Caco-2 (cell line): ENCODE measurements around the gene MR1. TPM values are rescaled to one million over a fixed set of nuclear protein-coding genes. Genes with fewer than 3 reads are reported as not detected.
"Not testable (repeated sequence)": the region's sequence is repeated elsewhere in the genome, so short reads cannot be mapped to it uniquely, and the experiment has no call there.

Experiments used
- BruUV-seq: library from RNA; stranded (reverse); fragments of 400-500 nt; replicated peaks from 2 replicates; lab custom pipeline; 2021; lab: Mats Ljungman, UMichigan
- CTCF ChIA-PET: fragments of 300-600 bp; sonication (Branson Sonifier 250); formaldehyde crosslinking; loops from one replicate; lab custom pipeline; 2022; ENCODE audit warnings: antibody characterized with exemption; lab: Charles Lee
- POLR2A ChIA-PET: fragments of 300-600 bp; sonication (Branson Sonifier 250); formaldehyde crosslinking; loops from one replicate; lab custom pipeline; 2022; ENCODE audit warnings: antibody characterized with exemption; lab: Charles Lee
- DNase-seq, 2 experiments: peaks; one replicate each; pipeline versions ENCODE4 v3.0.0 to v3.0.0-alpha.2; 2020 to 2022
- H3K27me3 ChIP-seq: replicated peaks from 2 replicates; pipeline ENCODE4 v1.6.0; 2011; ENCODE audit warnings: low read length; ENCODE audit not compliant: control insufficient read depth, insufficient read depth
- H3K36me3 ChIP-seq: 2 replicates; pipeline ENCODE4 v1.5.1; 2011; ENCODE audit warnings: low read length; ENCODE audit not compliant: control insufficient read depth, insufficient read depth
- H3K4me1 ChIP-seq: fragments of 250-450 bp; sonication (Bioruptor Pico); 2 replicates; pipeline ENCODE4 v1.5.1; 2020; ENCODE audit warnings: mild to moderate bottlenecking
- H3K4me3 ChIP-seq: 2 replicates; pipeline ENCODE4 v1.5.1; 2011; ENCODE audit warnings: low read depth, mild to moderate bottlenecking, control low read depth, low read length
- H3K9me3 ChIP-seq: fragments of 250-450 bp; sonication (Bioruptor Pico); 2 replicates; pipeline ENCODE4 v1.5.1; 2020; ENCODE audit warnings: mild to moderate bottlenecking, moderate library complexity
- H3K27ac Mint-ChIP-seq: one replicate; pipeline ENCODE4 v1.8.0; 2022; ENCODE audit warnings: mixed read lengths; ENCODE audit not compliant: unreplicated experiment
- H3K27me3 Mint-ChIP-seq: one replicate; pipeline ENCODE4 v1.8.0; 2022; ENCODE audit warnings: mixed read lengths; ENCODE audit not compliant: insufficient read depth, unreplicated experiment
- H3K36me3 Mint-ChIP-seq: one replicate; pipeline ENCODE4 v1.8.0; 2022; ENCODE audit warnings: mild to moderate bottlenecking, mixed read lengths; ENCODE audit not compliant: insufficient read depth, unreplicated experiment
- H3K4me1 Mint-ChIP-seq: one replicate; pipeline ENCODE4 v1.8.0; 2022; ENCODE audit warnings: low read depth, mixed read lengths; ENCODE audit not compliant: unreplicated experiment
- H3K4me3 Mint-ChIP-seq: one replicate; pipeline ENCODE4 v1.8.0; 2022; ENCODE audit warnings: mild to moderate bottlenecking, moderate library complexity, mixed read lengths; ENCODE audit not compliant: unreplicated experiment
- H3K9me3 Mint-ChIP-seq: one replicate; pipeline ENCODE4 v1.8.0; 2022; ENCODE audit warnings: mixed read lengths; ENCODE audit not compliant: unreplicated experiment
- intact Hi-C: fragments of 100-400 bp; cut with micrococcal nuclease; formaldehyde crosslinking; loops from one replicate; pipeline ENCODE4 v1.10.0; 2022; ENCODE audit not compliant: unreplicated experiment
- total RNA-seq: library from RNA; stranded (reverse); gene quantifications from 2 replicates; pipeline ENCODE4 v1.2.3, GENCODE V29; 2022
- TF ChIP-seq, protein P1 (sequence below), 2 experiments: fragments of 200-600 bp in 1 of 2; IDR thresholded peaks; 1 replicate in 1 of 2; 2 replicates in 1 of 2; pipeline versions ENCODE4 v1.5.1 to v1.8.0; 2011 to 2022; ENCODE audit warnings: antibody characterized with exemption in 1 of 2, control low read depth in 1 of 2, inconsistent platforms in 1 of 2, low read depth in 1 of 2, low read length in 1 of 2, mild to moderate bottlenecking in 1 of 2, moderate library complexity in 1 of 2; ENCODE audit not compliant: insufficient read depth in 1 of 2, severe bottlenecking in 1 of 2, unreplicated experiment in 1 of 2

Gene MR1
- total RNA-seq, 1 experiment from 2014 or later, result 2.5 TPM

DNA sequence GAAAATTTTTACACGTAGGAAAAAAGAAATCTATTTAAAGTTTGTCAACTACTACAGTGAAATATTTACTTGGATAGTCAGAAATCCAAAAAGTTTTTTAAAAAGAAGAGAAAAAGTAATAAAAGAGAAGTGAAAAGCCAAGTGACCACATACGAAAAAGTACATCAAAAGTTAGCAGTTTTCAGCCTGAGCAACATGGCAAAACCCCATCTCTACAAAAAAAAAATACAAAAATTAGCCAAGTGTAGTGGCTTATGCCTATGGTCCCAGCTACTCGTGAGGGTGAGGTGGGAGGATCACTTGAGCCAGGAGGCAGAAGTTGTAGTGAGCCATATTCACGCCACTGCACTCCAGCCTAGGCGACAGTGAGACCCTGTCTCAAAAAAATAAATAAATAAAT lies 5.2 kb upstream of the MR1 start:
- Mint-ChIP-seq H3K27me3 (no peaks in the 10 kb centered on the region), H3K9me3 (no peaks in the 10 kb centered on the region), H3K4me3 (no peak overlapping the region), H3K27ac (no peak overlapping the region), H3K4me1 (no peaks in the 10 kb centered on the region), H3K36me3 (no peaks in the 10 kb centered on the region)
- TF ChIP-seq, protein P1, sequence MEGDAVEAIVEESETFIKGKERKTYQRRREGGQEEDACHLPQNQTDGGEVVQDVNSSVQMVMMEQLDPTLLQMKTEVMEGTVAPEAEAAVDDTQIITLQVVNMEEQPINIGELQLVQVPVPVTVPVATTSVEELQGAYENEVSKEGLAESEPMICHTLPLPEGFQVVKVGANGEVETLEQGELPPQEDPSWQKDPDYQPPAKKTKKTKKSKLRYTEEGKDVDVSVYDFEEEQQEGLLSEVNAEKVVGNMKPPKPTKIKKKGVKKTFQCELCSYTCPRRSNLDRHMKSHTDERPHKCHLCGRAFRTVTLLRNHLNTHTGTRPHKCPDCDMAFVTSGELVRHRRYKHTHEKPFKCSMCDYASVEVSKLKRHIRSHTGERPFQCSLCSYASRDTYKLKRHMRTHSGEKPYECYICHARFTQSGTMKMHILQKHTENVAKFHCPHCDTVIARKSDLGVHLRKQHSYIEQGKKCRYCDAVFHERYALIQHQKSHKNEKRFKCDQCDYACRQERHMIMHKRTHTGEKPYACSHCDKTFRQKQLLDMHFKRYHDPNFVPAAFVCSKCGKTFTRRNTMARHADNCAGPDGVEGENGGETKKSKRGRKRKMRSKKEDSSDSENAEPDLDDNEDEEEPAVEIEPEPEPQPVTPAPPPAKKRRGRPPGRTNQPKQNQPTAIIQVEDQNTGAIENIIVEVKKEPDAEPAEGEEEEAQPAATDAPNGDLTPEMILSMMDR (IDR thresholded peaks at IDR 0.05; ENCODE audit: insufficient read depth in 1 of 2, low read depth in 1 of 2, low read length in 1 of 2, severe bottlenecking in 1 of 2, unreplicated experiment in 1 of 2), result no peak
- no peak for DNase-seq
- 0 out of 2 replicates have a peak, but pooled peaks cover 2% of the 10 kb centered on the region for H3K9me3 ChIP-seq
- no peaks in the 10 kb centered on the region for H3K36me3 ChIP-seq
- intact Hi-C loops, result no loop called here
- CTCF ChIA-PET, result interaction anchor here (0.7 kb wide), 1 partner anchor 113 kb away, joined by 3 read pairs; no protein-coding TSS in a partner anchor
- H3K27me3 ChIP-seq, result no peaks in the 10 kb centered on the region
- POLR2A ChIA-PET, result no interaction called here
- no peak overlapping the region for H3K4me3 ChIP-seq
- H3K4me1 ChIP-seq, result no peaks in the 10 kb centered on the region
- no TSS peak for BruUV-seq

DNA sequence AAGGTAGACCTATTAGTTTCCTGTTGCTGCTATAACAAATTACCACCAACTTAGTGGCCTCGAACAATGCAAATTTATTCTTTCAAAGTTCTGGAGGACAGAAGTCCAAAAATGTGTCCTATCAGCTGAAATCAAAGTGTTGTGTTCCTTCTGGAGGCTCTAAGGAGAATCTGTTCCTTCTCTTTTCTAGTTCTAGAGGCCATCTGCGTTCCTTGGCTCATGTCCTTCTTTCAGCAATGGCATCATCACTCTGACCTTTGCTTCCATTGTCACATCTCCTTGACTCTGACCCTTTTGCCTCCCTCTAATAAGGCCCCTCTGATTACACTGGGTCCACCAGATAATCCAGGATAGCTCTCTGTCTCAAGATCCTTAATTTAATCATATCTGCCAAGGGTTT lies 1.2 kb upstream of the MR1 start:
- 0 out of 2 replicates have a peak, but pooled peaks cover 2% of the 10 kb centered on the region for H3K9me3 ChIP-seq
- DNase-seq, result no peak
- POLR2A ChIA-PET, result no interaction called here
- H3K4me3 ChIP-seq, result no peak overlapping the region
- TF ChIP-seq, protein P1 (IDR thresholded peaks at IDR 0.05; ENCODE audit: insufficient read depth in 1 of 2, low read depth in 1 of 2, low read length in 1 of 2, severe bottlenecking in 1 of 2, unreplicated experiment in 1 of 2), result no peak
- H3K36me3 ChIP-seq, result no peaks in the 10 kb centered on the region
- intact Hi-C loops, result no loop called here
- Mint-ChIP-seq H3K36me3 (no peaks in the 10 kb centered on the region), H3K4me3 (no peak overlapping the region), H3K9me3 (no peaks in the 10 kb centered on the region), H3K27ac (no peak overlapping the region), H3K27me3 (no peaks in the 10 kb centered on the region), H3K4me1 (peaks cover 7% of the 10 kb centered on the region)
- no TSS peak for BruUV-seq
- H3K27me3 ChIP-seq, result no peaks in the 10 kb centered on the region
- CTCF ChIA-PET, result no interaction called here
- no peaks in the 10 kb centered on the region for H3K4me1 ChIP-seq

DNA sequence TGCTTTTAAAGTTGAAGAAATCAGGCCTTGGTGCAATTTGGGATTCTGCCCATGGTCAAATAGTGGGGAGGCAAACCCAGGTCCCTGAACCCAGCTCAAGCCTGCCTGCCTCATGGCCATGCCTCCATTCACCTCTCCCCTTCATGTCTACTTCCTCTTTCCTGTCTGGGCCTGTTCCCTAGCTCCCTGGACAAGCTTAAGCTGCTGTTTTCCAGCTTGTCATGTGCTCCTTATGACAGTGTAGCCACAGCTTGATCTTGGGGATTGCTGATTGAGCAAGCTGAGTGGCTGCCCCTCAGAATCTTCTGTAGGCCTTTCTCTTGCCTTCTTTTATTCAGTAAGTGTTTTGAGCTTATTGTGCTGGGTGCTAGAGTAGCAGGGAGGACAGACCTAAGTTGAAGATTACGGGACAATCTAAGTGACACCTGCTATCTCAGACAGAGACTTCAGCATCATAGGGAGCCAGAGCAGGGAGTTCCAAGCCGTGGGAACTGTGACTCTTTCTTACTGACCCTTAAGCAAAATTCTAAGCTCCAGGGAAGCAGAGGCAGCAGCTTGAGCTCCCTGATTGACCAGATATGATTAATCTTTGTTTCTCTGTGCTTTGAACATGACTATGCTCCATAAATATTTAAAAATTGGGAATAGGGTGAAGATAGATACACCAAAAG lies 520 bp upstream of the MR1 start:
- intact Hi-C loops, result no loop called here
- no peak for DNase-seq

DNA sequence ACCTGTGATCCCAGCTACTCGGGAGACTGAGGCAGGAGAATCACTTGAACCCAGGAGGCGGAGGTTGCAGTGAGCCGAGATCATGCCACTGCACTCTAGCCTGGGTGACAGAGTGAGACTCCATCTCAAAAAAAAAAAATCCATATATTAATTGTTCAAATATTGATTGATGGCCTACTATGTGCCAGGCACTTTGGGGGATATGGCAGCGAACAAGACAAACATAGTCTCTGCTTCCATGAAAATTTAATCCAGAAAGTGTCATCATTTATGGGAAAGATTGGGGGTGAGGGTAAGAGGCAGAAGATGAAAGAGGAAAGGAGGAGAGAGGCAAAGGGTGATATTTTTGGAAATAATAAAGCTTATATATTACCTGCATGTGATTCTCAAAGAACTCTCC lies 1.4 kb downstream of the MR1 start:
- H3K4me1 ChIP-seq, H3K27me3 ChIP-seq, H3K4me3 Mint-ChIP-seq, H3K9me3 ChIP-seq, DNase-seq, H3K27me3 Mint-ChIP-seq, H3K36me3 ChIP-seq, H3K27ac Mint-ChIP-seq, H3K4me1 Mint-ChIP-seq, H3K4me3 ChIP-seq, H3K9me3 Mint-ChIP-seq, H3K36me3 Mint-ChIP-seq, POLR2A ChIA-PET, BruUV-seq, intact Hi-C loops: not testable (repeated sequence)
- CTCF ChIA-PET, result interaction anchor here (1.7 kb wide), 1 partner anchor 154 kb away, joined by 3 read pairs; no protein-coding TSS in a partner anchor

More for the DNA sequence above, 520 bp upstream of the MR1 start:
- H3K27ac Mint-ChIP-seq, result peak overlapping the region; percentile 48
- H3K9me3 ChIP-seq, result 0 out of 2 replicates have a peak, but pooled peaks cover 2% of the 10 kb centered on the region
- H3K9me3 Mint-ChIP-seq, result no peaks in the 10 kb centered on the region
- TF ChIP-seq, protein P1 (IDR thresholded peaks at IDR 0.05; ENCODE audit: insufficient read depth in 1 of 2, low read depth in 1 of 2, low read length in 1 of 2, severe bottlenecking in 1 of 2, unreplicated experiment in 1 of 2), result no peak
- H3K36me3 Mint-ChIP-seq, result no peaks in the 10 kb centered on the region
- CTCF ChIA-PET, result interaction anchor here (1.3 kb wide), 1 partner anchor 151 kb away, joined by 4 read pairs; no protein-coding TSS in a partner anchor
- no peak overlapping the region for H3K4me3 ChIP-seq
- POLR2A ChIA-PET, result no interaction called here
- no peaks in the 10 kb centered on the region for H3K36me3 ChIP-seq
- H3K4me3 Mint-ChIP-seq, result peak overlapping the region; percentile 59
- no TSS peak for BruUV-seq
- no peaks in the 10 kb centered on the region for H3K27me3 Mint-ChIP-seq
- H3K27me3 ChIP-seq, result no peaks in the 10 kb centered on the region
- H3K4me1 Mint-ChIP-seq, result peaks cover 7% of the 10 kb centered on the region
- no peaks in the 10 kb centered on the region for H3K4me1 ChIP-seq
